Neural crest cell (in vitro differentiated cells): ENCODE measurements around the gene CLEC4E. TPM values are rescaled to one million over a fixed set of nuclear protein-coding genes. Genes with fewer than 3 reads are reported as not detected.
"Not testable (repeated sequence)": the region's sequence is repeated elsewhere in the genome, so short reads cannot be mapped to it uniquely, and the experiment has no call there.

Experiments used
- DNase-seq: peaks from one replicate; pipeline ENCODE4 v3.0.0; 2021; ENCODE audit warnings: low read depth, mixed read lengths, low spot score
- H3K27ac Mint-ChIP-seq: one replicate; pipeline ENCODE4 v1.8.0; 2021; ENCODE audit warnings: mild to moderate bottlenecking, mixed read lengths; ENCODE audit not compliant: unreplicated experiment
- H3K27me3 Mint-ChIP-seq: 2 replicates; pipeline ENCODE4 v1.8.0; 2021; ENCODE audit warnings: low read depth, mild to moderate bottlenecking, mixed read lengths
- H3K36me3 Mint-ChIP-seq: 2 replicates; pipeline ENCODE4 v1.8.0; 2021; ENCODE audit warnings: low read depth, mild to moderate bottlenecking, mixed read lengths
- H3K4me1 Mint-ChIP-seq: 2 replicates; pipeline ENCODE4 v1.8.0; 2021; ENCODE audit warnings: mixed read lengths
- H3K4me3 Mint-ChIP-seq: one replicate; pipeline ENCODE4 v1.8.0; 2021; ENCODE audit warnings: mild to moderate bottlenecking, mixed read lengths
- H3K9me3 Mint-ChIP-seq: 2 replicates; pipeline ENCODE4 v1.8.0; 2021; ENCODE audit warnings: mixed read lengths
- CTCF ChIP-seq: fragments of 200-600 bp; sonication (generic); conservative IDR thresholded peaks from 2 replicates; pipeline ENCODE4 v1.5.0; 2021; ENCODE audit warnings: antibody characterized with exemption, mild to moderate bottlenecking
- total RNA-seq: library from RNA; stranded (reverse); gene quantifications from 2 replicates; pipeline ENCODE4 v1.2.1, GENCODE V29; 2021

The CLEC4E gene
- total RNA-seq, 1 donor from 2014 or later: not detected

DNA sequence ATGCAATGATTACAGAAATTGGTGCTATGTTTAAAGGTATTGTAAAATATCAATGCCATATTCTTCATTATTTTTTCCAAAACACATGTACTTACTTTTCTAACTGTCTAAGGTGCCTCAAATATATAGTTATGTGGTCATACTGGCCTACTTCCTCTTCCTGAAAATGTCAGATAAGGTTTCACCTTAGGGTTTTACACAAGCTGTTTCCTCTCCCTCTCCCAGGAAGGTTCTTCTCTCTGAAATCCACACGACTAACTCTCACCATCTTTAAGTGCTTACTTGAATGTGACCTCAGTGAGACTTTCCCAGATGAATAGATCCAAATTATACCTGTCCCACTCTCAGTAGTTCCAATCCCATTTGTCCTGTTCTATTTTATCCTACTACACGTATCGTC, 39.0 kb downstream of the CLEC4E start:
- no peak overlapping the region for H3K27ac Mint-ChIP-seq
- TF ChIP-seq CTCF: no peak

DNA sequence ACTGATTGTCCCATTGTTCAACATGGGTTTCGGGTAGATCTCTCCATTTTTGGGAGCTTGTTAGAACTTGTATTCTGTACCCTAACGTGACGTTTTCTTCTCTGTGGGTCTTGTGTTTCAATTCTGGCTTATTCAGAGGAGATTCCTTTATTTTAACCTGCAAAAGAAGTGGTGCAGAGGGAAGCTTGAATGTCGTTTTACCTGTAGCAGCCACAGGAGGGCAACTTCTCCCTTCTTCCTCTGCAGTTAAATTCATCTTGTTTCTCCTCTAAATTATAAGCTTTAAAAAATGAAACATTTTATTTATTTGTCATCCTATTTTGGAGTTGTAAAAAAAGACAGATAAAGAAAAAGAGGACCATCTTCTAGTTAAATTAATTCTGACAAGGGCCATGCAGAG, 41.1 kb downstream of the CLEC4E start:
- no peak overlapping the region for H3K27ac Mint-ChIP-seq
- peaks cover 6% of the 10 kb centered on the region for H3K27me3 Mint-ChIP-seq
- peaks cover 9% of the 10 kb centered on the region for H3K4me1 Mint-ChIP-seq
- no peaks in the 10 kb centered on the region for H3K36me3 Mint-ChIP-seq
- no peaks in the 10 kb centered on the region for H3K9me3 Mint-ChIP-seq
- no peak overlapping the region for H3K4me3 Mint-ChIP-seq
- TF ChIP-seq CTCF: peak; percentile 48
- no peak for DNase-seq

More for the DNA sequence above, 39.0 kb downstream of the CLEC4E start:
- Mint-ChIP-seq H3K4me3 (no peak overlapping the region), H3K27me3 (peaks cover 5% of the 10 kb centered on the region), H3K36me3 (no peaks in the 10 kb centered on the region), H3K4me1 (peaks cover under 1% of the 10 kb centered on the region), H3K9me3 (no peaks in the 10 kb centered on the region)
- DNase-seq: no peak

GRCh38 chr12:8496074-8496473, 44.6 kb downstream of the CLEC4E start:
- not testable (repeated sequence) for H3K4me1 Mint-ChIP-seq, H3K9me3 Mint-ChIP-seq, H3K4me3 Mint-ChIP-seq, H3K27me3 Mint-ChIP-seq, H3K27ac Mint-ChIP-seq, DNase-seq, H3K36me3 Mint-ChIP-seq

- H3K4me3 Mint-ChIP-seq, H3K36me3 Mint-ChIP-seq, H3K27ac Mint-ChIP-seq, H3K4me1 Mint-ChIP-seq, DNase-seq, H3K27me3 Mint-ChIP-seq, H3K9me3 Mint-ChIP-seq: not testable (repeated sequence)
These were observed 45.0 kb downstream of the CLEC4E start for GRCh38 chr12:8495671-8496070.

- Mint-ChIP-seq H3K36me3 (no peaks in the 10 kb centered on the region), H3K4me1 (peaks cover 9% of the 10 kb centered on the region), H3K27me3 (peaks cover 4% of the 10 kb centered on the region), H3K4me3 (no peak overlapping the region), H3K27ac (no peak overlapping the region), H3K9me3 (peaks cover 3% of the 10 kb centered on the region)
- TF ChIP-seq CTCF: no peak
- no peak for DNase-seq
These were observed 47.6 kb downstream of the CLEC4E start for GRCh38 chr12:8493084-8493483.

DNA sequence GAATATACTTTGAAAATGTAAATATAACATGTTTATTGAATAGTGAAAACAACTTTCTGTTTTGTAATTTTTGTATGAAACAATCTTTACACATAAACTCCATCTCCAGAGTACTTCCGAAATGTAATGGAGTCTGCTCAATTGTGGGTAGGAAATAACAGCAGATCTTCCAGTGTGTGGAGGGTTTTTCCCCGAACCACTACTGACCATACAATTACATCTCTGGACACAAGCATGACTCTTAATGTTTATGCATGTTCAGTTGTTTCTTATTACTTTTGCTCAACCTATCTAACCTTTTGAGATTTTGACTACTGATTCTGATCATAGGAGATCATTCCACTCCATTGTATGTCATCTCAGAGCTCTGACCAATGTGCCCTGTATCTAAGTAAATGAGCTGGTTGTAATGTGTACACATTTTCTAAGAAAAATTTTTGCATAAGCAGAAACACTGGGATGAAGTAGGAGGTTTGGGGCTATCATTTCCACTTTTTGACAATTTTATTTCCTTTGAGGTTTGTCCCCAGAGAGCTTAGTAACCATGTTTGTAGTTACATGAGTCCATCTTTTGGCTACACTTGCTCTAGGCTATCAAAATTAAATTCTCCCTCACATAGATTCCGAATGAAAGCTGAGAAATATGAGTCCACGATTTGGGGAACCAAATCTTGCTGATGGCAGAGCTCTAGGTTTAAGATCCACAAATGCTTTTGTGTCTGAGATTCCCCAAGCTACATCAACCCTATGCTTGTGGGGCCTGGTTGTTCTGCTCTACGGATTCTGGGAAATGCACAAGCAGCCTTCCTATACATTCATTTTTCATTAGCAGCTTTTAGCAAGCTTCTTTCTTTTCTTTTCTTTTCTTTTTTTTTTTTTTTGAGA, 48.8 kb downstream of the CLEC4E start:
- Mint-ChIP-seq H3K9me3 (peaks cover 6% of the 10 kb centered on the region), H3K4me3 (no peak overlapping the region), H3K4me1 (peaks cover 9% of the 10 kb centered on the region), H3K27ac (no peak overlapping the region), H3K27me3 (peaks cover 4% of the 10 kb centered on the region), H3K36me3 (no peaks in the 10 kb centered on the region)
- TF ChIP-seq CTCF: no peak
- DNase-seq: no peak

Other genes with a start within 250 kb of the CLEC4E start
- not detected in 2 replicates for gene CLEC6A, start 84.9 kb downstream of the CLEC4E start, total RNA-seq
- gene CLEC4D, start 27.4 kb downstream of the CLEC4E start, total RNA-seq: not detected in 2 replicates
- gene AICDA, start 72.0 kb upstream of the CLEC4E start, total RNA-seq: not detected in 2 replicates
- not detected in 2 replicates for gene MFAP5, start 121.9 kb upstream of the CLEC4E start, total RNA-seq
- gene RIMKLB, start 157.1 kb upstream of the CLEC4E start, total RNA-seq: 64.2 and 66.1 TPM in 2 replicates